Measurements from ENCODE around the gene MAMDC2. TPM values are rescaled to one million over a fixed set of nuclear protein-coding genes. Genes with fewer than 3 reads are reported as not detected.

MAMDC2 gene, protein sequence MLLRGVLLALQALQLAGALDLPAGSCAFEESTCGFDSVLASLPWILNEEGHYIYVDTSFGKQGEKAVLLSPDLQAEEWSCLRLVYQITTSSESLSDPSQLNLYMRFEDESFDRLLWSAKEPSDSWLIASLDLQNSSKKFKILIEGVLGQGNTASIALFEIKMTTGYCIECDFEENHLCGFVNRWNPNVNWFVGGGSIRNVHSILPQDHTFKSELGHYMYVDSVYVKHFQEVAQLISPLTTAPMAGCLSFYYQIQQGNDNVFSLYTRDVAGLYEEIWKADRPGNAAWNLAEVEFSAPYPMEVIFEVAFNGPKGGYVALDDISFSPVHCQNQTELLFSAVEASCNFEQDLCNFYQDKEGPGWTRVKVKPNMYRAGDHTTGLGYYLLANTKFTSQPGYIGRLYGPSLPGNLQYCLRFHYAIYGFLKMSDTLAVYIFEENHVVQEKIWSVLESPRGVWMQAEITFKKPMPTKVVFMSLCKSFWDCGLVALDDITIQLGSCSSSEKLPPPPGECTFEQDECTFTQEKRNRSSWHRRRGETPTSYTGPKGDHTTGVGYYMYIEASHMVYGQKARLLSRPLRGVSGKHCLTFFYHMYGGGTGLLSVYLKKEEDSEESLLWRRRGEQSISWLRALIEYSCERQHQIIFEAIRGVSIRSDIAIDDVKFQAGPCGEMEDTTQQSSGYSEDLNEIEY
- total RNA-seq: 0.10 TPM
- not detected for polyA plus RNA-seq

DNA sequence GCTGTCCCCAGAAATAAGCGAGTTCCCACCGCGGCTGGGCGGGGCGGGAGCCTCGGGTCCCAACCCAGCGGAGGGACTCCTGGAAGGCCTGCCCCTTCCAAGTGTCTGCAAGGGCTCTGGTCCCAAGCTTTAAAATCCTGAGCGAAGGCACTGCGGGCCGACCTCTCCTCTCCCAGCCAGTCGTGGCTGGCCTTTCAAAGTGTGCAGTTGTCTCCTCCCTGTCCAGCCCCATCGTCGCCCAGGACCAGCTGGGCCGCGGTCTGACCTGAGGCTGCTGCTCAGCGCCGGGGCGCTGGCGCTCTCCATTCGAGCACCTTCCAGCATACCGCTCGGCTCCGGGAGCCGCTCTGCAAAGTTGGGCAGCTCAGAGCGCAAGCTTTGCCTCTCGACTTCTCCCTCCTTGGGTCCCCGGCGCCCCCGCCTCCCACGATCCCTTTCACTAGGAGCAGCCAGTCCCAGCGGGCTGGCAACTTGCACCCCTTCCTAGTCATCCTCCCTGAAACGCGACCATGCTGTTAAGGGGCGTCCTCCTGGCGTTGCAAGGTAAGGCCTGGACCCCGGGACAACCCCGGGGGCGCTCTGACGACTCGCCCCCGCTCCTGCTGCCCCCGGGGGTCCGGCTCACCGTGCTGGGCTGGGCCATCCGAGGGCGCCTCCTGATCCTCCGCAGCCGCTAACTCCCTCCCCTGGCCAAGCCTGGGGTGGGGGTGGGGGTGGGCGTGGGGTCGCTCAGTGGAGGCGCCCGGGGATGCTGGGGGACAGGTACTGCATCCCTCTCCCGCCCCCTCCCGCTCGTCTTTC is at the start of gene MAMDC2:
TSS of gene MAMDC2 (plus strand) at position 160 of the 801 bp plus-strand sequence. CDS start at position 510, 350 bp downstream.
- Mint-ChIP-seq H3K36me3 (no peaks in the 10 kb centered on the region), H3K4me3 (peak within 1 kb of the TSS in 2 of 4 donors; percentile 34 to 71), H3K27me3 (peaks cover 40% of the 10 kb centered on the region), H3K4me1 (peaks cover 0 to 6% (median 3%) of the 10 kb centered on the region in 4 donors), H3K27ac (no peak within 1 kb of the TSS), H3K9me3 (peaks cover 0 to 6% (median 0%) of the 10 kb centered on the region in 7 donors)
- ATAC-seq (ENCODE audit: low read depth in 2 of 2) (peak in 1 of 2 donors; percentile 8), DNase-seq (no peak)
- Histone ChIP-seq H3K4me3 (ENCODE audit: low read depth, low read length) (no peak within 1 kb of the TSS), H3K36me3 (ENCODE audit: control insufficient read depth, insufficient read depth, low read length) (no peaks in the 10 kb centered on the region), H3K27ac (ENCODE audit: insufficient read depth, low read length, poor library complexity, severe bottlenecking) (no peak within 1 kb of the TSS), H3K9me3 (ENCODE audit: control insufficient read depth in 2 of 2, low read length in 2 of 2) (no peaks in the 10 kb centered on the region), H3K27me3 (ENCODE audit: control insufficient read depth, insufficient read depth, low read length) (peaks cover 5% of the 10 kb centered on the region), H3K4me1 (ENCODE audit: control insufficient read depth, insufficient read depth, low read length, poor library complexity, severe bottlenecking) (no peaks in the 10 kb centered on the region)

GRCh38 chr9:69995846-69996245 is 47.8 kb upstream of the MAMDC2 start:
- ATAC-seq (ENCODE audit: low read depth in 2 of 2): no peak
- Mint-ChIP-seq H3K4me3 (no peak overlapping the region), H3K9me3 (peaks cover 0 to 3% (median 0%) of the 10 kb centered on the region in 7 donors), H3K36me3 (no peaks in the 10 kb centered on the region), H3K4me1 (no peaks in the 10 kb centered on the region), H3K27ac (no peak overlapping the region), H3K27me3 (peaks cover 9% of the 10 kb centered on the region)
- Histone ChIP-seq H3K9me3 (ENCODE audit: control insufficient read depth in 2 of 2, low read length in 2 of 2) (no peaks in the 10 kb centered on the region), H3K27ac (ENCODE audit: insufficient read depth, low read length, poor library complexity, severe bottlenecking) (no peak overlapping the region), H3K27me3 (ENCODE audit: control insufficient read depth, insufficient read depth, low read length) (peaks cover 1% of the 10 kb centered on the region), H3K36me3 (ENCODE audit: control insufficient read depth, insufficient read depth, low read length) (no peaks in the 10 kb centered on the region), H3K4me3 (ENCODE audit: low read depth, low read length) (no peak overlapping the region), H3K4me1 (ENCODE audit: control insufficient read depth, insufficient read depth, low read length, poor library complexity, severe bottlenecking) (no peaks in the 10 kb centered on the region)
- no peak for DNase-seq

DNA sequence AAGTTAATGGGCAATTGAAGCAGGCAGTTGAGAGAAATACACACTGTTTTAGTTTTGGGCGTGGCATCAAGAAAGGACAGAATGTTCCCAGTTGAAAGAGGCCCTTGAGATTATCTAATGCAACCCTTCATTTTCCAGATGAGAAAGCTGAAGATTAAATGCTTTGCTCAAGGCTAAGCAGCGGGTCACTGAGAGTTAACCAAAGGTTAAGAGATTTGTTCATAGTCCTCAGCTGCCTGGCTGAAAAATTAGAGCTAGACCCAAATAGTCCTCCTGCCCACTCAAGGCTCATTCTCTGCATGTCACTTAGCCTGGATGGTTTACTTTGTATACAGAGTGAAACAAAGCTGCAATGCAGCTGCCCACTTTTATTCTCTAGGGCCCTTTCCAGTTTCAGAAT is 46.7 kb upstream of the MAMDC2 start:
- Mint-ChIP-seq H3K27ac (no peak overlapping the region), H3K9me3 (peaks cover 0 to 3% (median 0%) of the 10 kb centered on the region in 7 donors), H3K36me3 (no peaks in the 10 kb centered on the region), H3K27me3 (peaks cover 9% of the 10 kb centered on the region), H3K4me3 (no peak overlapping the region), H3K4me1 (no peaks in the 10 kb centered on the region)
- no peak for DNase-seq
- H3K4me3 ChIP-seq (ENCODE audit: low read depth, low read length): no peak overlapping the region
- no peaks in the 10 kb centered on the region for H3K9me3 ChIP-seq (ENCODE audit: control insufficient read depth in 2 of 2, low read length in 2 of 2)
- no peaks in the 10 kb centered on the region for H3K36me3 ChIP-seq (ENCODE audit: control insufficient read depth, insufficient read depth, low read length)
- H3K27me3 ChIP-seq (ENCODE audit: control insufficient read depth, insufficient read depth, low read length): peaks cover 1% of the 10 kb centered on the region
- H3K4me1 ChIP-seq (ENCODE audit: control insufficient read depth, insufficient read depth, low read length, poor library complexity, severe bottlenecking): no peaks in the 10 kb centered on the region
- no peak overlapping the region for H3K27ac ChIP-seq (ENCODE audit: insufficient read depth, low read length, poor library complexity, severe bottlenecking)
- ATAC-seq (ENCODE audit: low read depth in 2 of 2): no peak

- no peaks in the 10 kb centered on the region for H3K4me1 Mint-ChIP-seq
- H3K27ac Mint-ChIP-seq: no peak overlapping the region
- Histone ChIP-seq H3K9me3 (ENCODE audit: control insufficient read depth in 2 of 2, low read length in 2 of 2) (no peaks in the 10 kb centered on the region), H3K4me1 (ENCODE audit: control insufficient read depth, insufficient read depth, low read length, poor library complexity, severe bottlenecking) (no peaks in the 10 kb centered on the region), H3K4me3 (ENCODE audit: low read depth, low read length) (no peak overlapping the region), H3K27ac (ENCODE audit: insufficient read depth, low read length, poor library complexity, severe bottlenecking) (no peak overlapping the region), H3K27me3 (ENCODE audit: control insufficient read depth, insufficient read depth, low read length) (peaks cover 1% of the 10 kb centered on the region), H3K36me3 (ENCODE audit: control insufficient read depth, insufficient read depth, low read length) (no peaks in the 10 kb centered on the region)
- no peaks in the 10 kb centered on the region for H3K36me3 Mint-ChIP-seq
- H3K4me3 Mint-ChIP-seq: no peak overlapping the region
- H3K9me3 Mint-ChIP-seq: peaks cover 0 to 3% (median 0%) of the 10 kb centered on the region in 7 donors
- ATAC-seq (ENCODE audit: low read depth in 2 of 2) (no peak), DNase-seq (no peak)
- peaks cover 13% of the 10 kb centered on the region for H3K27me3 Mint-ChIP-seq
Measured at GRCh38 chr9:69997524-69997923, 46.1 kb upstream of the MAMDC2 start.

DNA sequence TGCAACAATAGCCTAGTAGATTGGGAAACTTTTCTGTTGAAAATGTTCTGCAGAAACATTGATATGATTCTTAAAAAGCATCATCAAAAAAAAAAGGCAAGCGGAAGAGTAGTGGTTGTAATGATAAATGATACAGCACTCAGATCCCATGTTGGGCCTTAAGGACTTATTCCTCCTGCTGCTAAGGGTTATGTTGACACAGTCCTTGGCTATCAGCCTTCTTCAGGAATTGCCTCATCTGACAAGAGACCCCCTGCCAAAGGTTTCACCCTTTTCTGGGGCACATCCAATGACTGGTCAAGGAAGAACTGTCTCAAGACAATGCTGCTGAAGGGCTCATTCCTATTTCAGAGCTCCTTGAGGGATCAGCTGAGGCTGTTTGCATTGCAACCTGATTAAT is 44.3 kb upstream of the MAMDC2 start:
- H3K27ac Mint-ChIP-seq: no peak overlapping the region
- H3K27me3 Mint-ChIP-seq: peaks cover 17% of the 10 kb centered on the region
- Histone ChIP-seq H3K4me3 (ENCODE audit: low read depth, low read length) (no peak overlapping the region), H3K9me3 (ENCODE audit: control insufficient read depth in 2 of 2, low read length in 2 of 2) (no peaks in the 10 kb centered on the region), H3K27me3 (ENCODE audit: control insufficient read depth, insufficient read depth, low read length) (peaks cover 4% of the 10 kb centered on the region), H3K4me1 (ENCODE audit: control insufficient read depth, insufficient read depth, low read length, poor library complexity, severe bottlenecking) (no peaks in the 10 kb centered on the region), H3K27ac (ENCODE audit: insufficient read depth, low read length, poor library complexity, severe bottlenecking) (no peak overlapping the region), H3K36me3 (ENCODE audit: control insufficient read depth, insufficient read depth, low read length) (no peaks in the 10 kb centered on the region)
- no peak overlapping the region for H3K4me3 Mint-ChIP-seq
- ATAC-seq (ENCODE audit: low read depth in 2 of 2) (no peak), DNase-seq (no peak)
- no peaks in the 10 kb centered on the region for H3K9me3 Mint-ChIP-seq
- no peaks in the 10 kb centered on the region for H3K4me1 Mint-ChIP-seq
- no peaks in the 10 kb centered on the region for H3K36me3 Mint-ChIP-seq

GRCh38 chr9:70000469-70000868 is 43.2 kb upstream of the MAMDC2 start:
- H3K4me1 ChIP-seq (ENCODE audit: control insufficient read depth, insufficient read depth, low read length, poor library complexity, severe bottlenecking): no peaks in the 10 kb centered on the region
- ATAC-seq (ENCODE audit: low read depth in 2 of 2): no peak
- H3K9me3 Mint-ChIP-seq: no peaks in the 10 kb centered on the region
- no peaks in the 10 kb centered on the region for H3K4me1 Mint-ChIP-seq
- H3K4me3 ChIP-seq (ENCODE audit: low read depth, low read length): no peak overlapping the region
- H3K4me3 Mint-ChIP-seq: no peak overlapping the region
- H3K27me3 ChIP-seq (ENCODE audit: control insufficient read depth, insufficient read depth, low read length): peaks cover 5% of the 10 kb centered on the region
- peaks cover 17% of the 10 kb centered on the region for H3K27me3 Mint-ChIP-seq
- no peaks in the 10 kb centered on the region for H3K36me3 Mint-ChIP-seq
- no peaks in the 10 kb centered on the region for H3K36me3 ChIP-seq (ENCODE audit: control insufficient read depth, insufficient read depth, low read length)
- H3K27ac ChIP-seq (ENCODE audit: insufficient read depth, low read length, poor library complexity, severe bottlenecking): no peak overlapping the region
- no peak for DNase-seq
- H3K9me3 ChIP-seq (ENCODE audit: control insufficient read depth in 2 of 2, low read length in 2 of 2): no peaks in the 10 kb centered on the region
- H3K27ac Mint-ChIP-seq: no peak overlapping the region

DNA sequence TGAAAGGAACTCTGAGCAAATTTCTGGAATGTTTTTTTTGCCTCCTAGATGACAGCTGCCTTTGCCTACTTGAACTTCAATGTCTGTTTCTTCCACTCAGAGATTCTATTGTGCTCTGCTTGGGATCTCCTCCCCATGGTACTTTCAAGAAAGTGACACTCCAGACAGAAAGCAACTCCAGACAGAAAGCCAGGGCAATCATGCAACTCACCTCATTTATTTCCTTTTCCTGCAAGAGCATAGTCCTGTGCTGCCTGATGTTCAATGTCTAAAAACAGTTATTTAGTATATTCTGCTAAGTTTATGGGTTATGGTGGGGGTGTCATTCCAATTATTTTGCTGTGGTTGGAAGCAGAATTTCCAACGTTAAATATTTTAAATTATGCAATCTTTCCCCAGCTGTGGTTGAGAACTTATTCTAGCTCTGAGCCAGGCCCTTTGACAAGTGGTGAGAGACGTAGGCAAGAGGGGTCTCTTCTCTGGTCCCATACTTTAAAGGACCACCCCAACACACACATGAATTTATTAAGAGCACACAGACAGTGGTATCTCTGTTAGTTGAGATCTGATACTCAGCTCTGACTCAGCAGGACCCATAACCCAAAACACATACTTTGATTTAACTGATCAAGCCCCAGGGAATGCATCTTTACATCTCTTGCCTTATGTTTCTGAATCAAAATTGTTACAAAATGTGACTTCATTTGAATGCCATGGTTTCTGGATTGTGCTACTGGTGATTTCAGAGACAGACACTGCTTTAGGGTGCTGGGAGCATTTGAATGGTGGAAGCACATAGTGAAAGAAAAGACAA is 39.5 kb upstream of the MAMDC2 start:
- H3K4me3 Mint-ChIP-seq: no peak overlapping the region
- H3K4me1 ChIP-seq (ENCODE audit: control insufficient read depth, insufficient read depth, low read length, poor library complexity, severe bottlenecking): no peaks in the 10 kb centered on the region
- DNase-seq (no peak), ATAC-seq (ENCODE audit: low read depth in 2 of 2) (no peak)
- no peaks in the 10 kb centered on the region for H3K36me3 ChIP-seq (ENCODE audit: control insufficient read depth, insufficient read depth, low read length)
- peaks cover 4% of the 10 kb centered on the region for H3K27me3 ChIP-seq (ENCODE audit: control insufficient read depth, insufficient read depth, low read length)
- H3K4me1 Mint-ChIP-seq: no peaks in the 10 kb centered on the region
- no peaks in the 10 kb centered on the region for H3K9me3 ChIP-seq (ENCODE audit: control insufficient read depth in 2 of 2, low read length in 2 of 2)
- no peaks in the 10 kb centered on the region for H3K36me3 Mint-ChIP-seq
- H3K27me3 Mint-ChIP-seq: peaks cover 21% of the 10 kb centered on the region
- no peak overlapping the region for H3K27ac ChIP-seq (ENCODE audit: insufficient read depth, low read length, poor library complexity, severe bottlenecking)
- no peak overlapping the region for H3K4me3 ChIP-seq (ENCODE audit: low read depth, low read length)
- H3K9me3 Mint-ChIP-seq: peaks cover 0 to 2% (median 0%) of the 10 kb centered on the region in 7 donors
- H3K27ac Mint-ChIP-seq: no peak overlapping the region
